Uterus (tissue), 4 donors: ENCODE data around the gene EPC2. TPM values are rescaled to one million over a fixed set of nuclear protein-coding genes. Genes with fewer than 3 reads are reported as not detected.

Experiments
- DNase-seq, 2 donors: peaks; one replicate each; pipeline ENCODE4 v3.0.0-alpha.2; 2019 to 2020
- H3K27ac ChIP-seq, 2 donors: fragments of 200-600 bp; sonication (generic); 1 replicate in 1 of 2; 2 replicates in 1 of 2; pipeline ENCODE4 v1.5.1; 2016 to 2018
- H3K27me3 ChIP-seq, 2 donors: fragments of 200-600 bp; sonication (generic); one replicate each; pipeline ENCODE4 v1.5.1; 2018 to 2019; ENCODE audit warnings: control low read depth in 1 of 2
- H3K36me3 ChIP-seq, 2 donors: fragments of 200-600 bp; sonication (generic); one replicate each; pipeline ENCODE4 v1.5.1; 2019; ENCODE audit warnings: control low read depth in 1 of 2
- H3K4me1 ChIP-seq, 2 donors: fragments of 200-600 bp; sonication (generic); one replicate each; pipeline ENCODE4 v1.5.1; 2018 to 2019; ENCODE audit warnings: control low read depth in 1 of 2
- H3K4me3 ChIP-seq, 2 donors: fragments of 200-600 bp; sonication (generic); 1 replicate in 1 of 2; 2 replicates in 1 of 2; pipeline ENCODE4 v1.5.1; 2018 to 2019; ENCODE audit warnings: mild to moderate bottlenecking in 1 of 2
- H3K9me3 ChIP-seq, 2 donors: fragments of 200-600 bp; sonication (generic); one replicate each; pipeline ENCODE4 v1.5.1; 2019; ENCODE audit warnings: control low read depth in 1 of 2
- CTCF ChIP-seq, 4 experiments: fragments of 200-600 bp in 2 of 4; fragments of 450-650 bp in 2 of 4; sonication (generic) in 2 of 4; IDR thresholded peaks; one replicate each; pipeline ENCODE4 v1.5.1; 2016 to 2019; ENCODE audit warnings: antibody characterized with exemption in 4 of 4, mild to moderate bottlenecking in 2 of 4, moderate library complexity in 1 of 4
- POLR2A ChIP-seq, 2 donors: fragments of 450-650 bp; IDR thresholded peaks; one replicate each; pipeline ENCODE4 v1.6.1; 2016; ENCODE audit warnings: antibody characterized with exemption in 2 of 2, mild to moderate bottlenecking in 1 of 2, moderate library complexity in 1 of 2
- intact Hi-C: fragments of 100-400 bp; cut with DNase I; formaldehyde crosslinking; loops from one replicate; pipeline ENCODE4 v1.15.1; 2023; ENCODE audit warnings: low total_unique reads
- total RNA-seq, 4 donors: library from RNA; depleted of rRNA in 3 of 4; stranded (reverse); fragments of >200 nt in 3 of 4; gene quantifications; one replicate each; pipeline versions ENCODE4 v1.1.0 to v1.2.4, GENCODE V29; 2014 to 2023
- donor health status: DM: yes; HTN: yes; CAD: no.

Gene EPC2
- total RNA-seq, 4 donors from 2014 or later: 14.3 to 71.4 (median 33.8) TPM

GRCh38 chr2:148603562-148603920, 41.0 kb upstream of the EPC2 start:
- no peaks in the 10 kb centered on the region for H3K4me1 ChIP-seq
- no peaks in the 10 kb centered on the region for H3K36me3 ChIP-seq
- intact Hi-C loops: no loop called here
- DNase-seq: no peak
- no peak for TF ChIP-seq CTCF (IDR thresholded peaks at IDR 0.05)
- no peak for TF ChIP-seq POLR2A (IDR thresholded peaks at IDR 0.05)
- no peaks in the 10 kb centered on the region for H3K27me3 ChIP-seq
- H3K9me3 ChIP-seq: no peaks in the 10 kb centered on the region
- H3K4me3 ChIP-seq: no peak overlapping the region
- no peak overlapping the region for H3K27ac ChIP-seq

GRCh38 chr2:148604927-148605326, 39.6 kb upstream of the EPC2 start:
- H3K36me3 ChIP-seq: no peaks in the 10 kb centered on the region
- no peak for DNase-seq
- no peaks in the 10 kb centered on the region for H3K9me3 ChIP-seq
- no peak overlapping the region for H3K4me3 ChIP-seq
- intact Hi-C loops: no loop called here
- H3K27me3 ChIP-seq: no peaks in the 10 kb centered on the region
- H3K27ac ChIP-seq: no peak overlapping the region
- no peaks in the 10 kb centered on the region for H3K4me1 ChIP-seq
- TF ChIP-seq CTCF (IDR thresholded peaks at IDR 0.05): no peak
- TF ChIP-seq POLR2A (IDR thresholded peaks at IDR 0.05): no peak

DNA sequence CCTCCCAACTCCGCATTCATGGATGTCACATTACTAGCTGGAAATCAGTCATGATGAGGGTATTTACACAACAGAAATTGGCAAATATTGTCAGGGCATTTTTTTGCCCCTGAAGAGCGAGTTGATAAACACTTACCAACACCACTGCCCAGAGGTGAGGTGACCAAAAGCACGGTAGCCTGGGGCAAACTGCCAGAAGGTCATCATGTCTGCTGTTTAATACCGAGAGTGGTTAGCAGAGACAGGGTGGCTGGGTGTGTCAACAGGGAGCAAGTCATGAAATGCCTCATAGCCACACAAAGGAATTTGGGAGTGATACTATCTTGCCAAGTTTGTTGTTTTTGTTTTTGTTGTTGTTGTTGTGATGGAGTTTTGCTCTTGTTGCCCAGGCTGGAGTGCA, 37.0 kb upstream of the EPC2 start:
- Histone ChIP-seq H3K9me3 (no peaks in the 10 kb centered on the region), H3K27ac (no peak overlapping the region), H3K27me3 (no peaks in the 10 kb centered on the region), H3K36me3 (no peaks in the 10 kb centered on the region), H3K4me1 (no peaks in the 10 kb centered on the region), H3K4me3 (no peak overlapping the region)
- intact Hi-C loops: no loop called here
- TF ChIP-seq POLR2A (IDR thresholded peaks at IDR 0.05) (no peak), CTCF (IDR thresholded peaks at IDR 0.05) (no peak)
- no peak for DNase-seq

DNA sequence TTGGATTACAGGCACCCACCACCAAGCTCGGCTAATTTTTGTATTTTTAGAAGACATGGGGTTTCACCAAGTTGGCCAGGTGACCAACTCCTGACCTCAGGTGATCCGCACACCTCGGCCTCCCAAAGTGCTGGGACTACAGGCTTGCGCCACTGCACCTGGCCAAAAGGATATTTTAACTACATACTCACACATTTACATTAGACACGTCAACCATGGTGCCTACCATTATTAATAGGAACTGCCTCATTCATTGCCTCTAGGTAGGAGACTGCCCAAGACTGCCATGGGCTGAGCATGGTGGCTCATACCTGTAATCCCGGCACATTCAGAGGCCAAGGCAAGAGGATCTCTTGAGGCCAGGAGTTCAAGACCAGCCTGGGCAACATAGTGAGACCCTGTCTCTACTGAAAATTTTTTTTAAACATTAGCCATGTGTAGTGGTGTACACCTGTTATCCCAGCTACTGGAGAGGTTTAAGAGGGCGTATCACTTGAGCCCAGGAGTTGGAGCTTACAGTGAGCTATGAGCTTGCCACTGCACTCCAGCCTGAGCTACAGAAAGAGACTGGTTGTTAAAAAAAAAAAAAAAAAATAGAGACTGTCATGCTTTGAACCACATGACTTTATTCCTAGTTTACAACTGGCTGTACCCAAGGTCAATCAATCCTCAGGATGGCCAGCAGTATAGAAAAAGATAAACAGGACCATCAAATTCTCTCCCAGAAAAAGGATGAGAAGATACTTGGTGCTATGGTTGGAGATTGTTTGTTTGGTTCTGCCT, 31.1 kb upstream of the EPC2 start:
- no peak for TF ChIP-seq CTCF (IDR thresholded peaks at IDR 0.05)
- no peak for TF ChIP-seq POLR2A (IDR thresholded peaks at IDR 0.05)
- Histone ChIP-seq H3K36me3 (no peaks in the 10 kb centered on the region), H3K9me3 (no peaks in the 10 kb centered on the region), H3K27me3 (no peaks in the 10 kb centered on the region), H3K27ac (peak overlapping the region in 1 of 2 donors; percentile 74), H3K4me1 (peaks cover 0 to 10% of the 10 kb centered on the region in 2 donors), H3K4me3 (no peak overlapping the region)
- intact Hi-C loops: no loop called here
- no peak for DNase-seq

- Histone ChIP-seq H3K36me3 (no peaks in the 10 kb centered on the region), H3K4me1 (peaks cover 0 to 10% of the 10 kb centered on the region in 2 donors), H3K27me3 (no peaks in the 10 kb centered on the region), H3K27ac (peak overlapping the region; percentile 56 to 74), H3K4me3 (no peak overlapping the region), H3K9me3 (no peaks in the 10 kb centered on the region)
- TF ChIP-seq CTCF (IDR thresholded peaks at IDR 0.05) (no peak), POLR2A (IDR thresholded peaks at IDR 0.05) (no peak)
- DNase-seq: no peak
- intact Hi-C loops: no loop called here
Measured at GRCh38 chr2:148614014-148614321, 30.6 kb upstream of the EPC2 start.
